Stimulated activated naive CD8-positive, alpha-beta T cell treated with anti-CD3 and anti-CD28 coated beads, Interleukin-15, Interleukin-2, amounts not matched to agents 100 ng/mL and 50 ng/mL, for 24 hours (primary cell): ENCODE data around the gene TRAPPC13.

Source experiments
- H3K27ac Mint-ChIP-seq: one replicate; pipeline ENCODE4 v1.8.0; 2021; ENCODE audit warnings: mild to moderate bottlenecking, mixed read lengths
- H3K27me3 Mint-ChIP-seq: one replicate; pipeline ENCODE4 v1.8.0; 2021; ENCODE audit warnings: mixed read lengths
- H3K36me3 Mint-ChIP-seq: one replicate; pipeline ENCODE4 v1.8.0; 2021; ENCODE audit warnings: low read depth, mixed read lengths
- H3K4me1 Mint-ChIP-seq: one replicate; pipeline ENCODE4 v1.8.0; 2021; ENCODE audit warnings: low read depth, mixed read lengths
- H3K4me3 Mint-ChIP-seq: one replicate; pipeline ENCODE4 v1.8.0; 2021; ENCODE audit warnings: mild to moderate bottlenecking, mixed read lengths
- H3K9me3 Mint-ChIP-seq: one replicate; pipeline ENCODE4 v1.8.0; 2021; ENCODE audit warnings: mixed read lengths

The TRAPPC13 gene

GRCh38 chr5:65704621-65705239 is 79.9 kb downstream of the TRAPPC13 start:
- no peak overlapping the region for H3K27ac Mint-ChIP-seq
- no peaks in the 10 kb centered on the region for H3K27me3 Mint-ChIP-seq
- H3K4me1 Mint-ChIP-seq, result no peaks in the 10 kb centered on the region
- H3K4me3 Mint-ChIP-seq, result no peak overlapping the region
- H3K9me3 Mint-ChIP-seq, result no peaks in the 10 kb centered on the region
- H3K36me3 Mint-ChIP-seq, result peaks cover 34% of the 10 kb centered on the region

GRCh38 chr5:65707663-65708062 is 82.8 kb downstream of the TRAPPC13 start:
- peaks cover 7% of the 10 kb centered on the region for H3K4me1 Mint-ChIP-seq
- H3K36me3 Mint-ChIP-seq, result peaks cover 36% of the 10 kb centered on the region
- H3K27ac Mint-ChIP-seq, result no peak overlapping the region
- H3K4me3 Mint-ChIP-seq, result no peak overlapping the region
- no peaks in the 10 kb centered on the region for H3K9me3 Mint-ChIP-seq
- H3K27me3 Mint-ChIP-seq, result no peaks in the 10 kb centered on the region

- Mint-ChIP-seq H3K36me3 (peaks cover 31% of the 10 kb centered on the region), H3K4me3 (no peak overlapping the region), H3K27ac (no peak overlapping the region), H3K27me3 (no peaks in the 10 kb centered on the region), H3K9me3 (no peaks in the 10 kb centered on the region), H3K4me1 (peaks cover 7% of the 10 kb centered on the region)
Observed at GRCh38 chr5:65708145-65708544, 83.3 kb downstream of the TRAPPC13 start.
